ENCODE data around the gene LOXHD1. TPM values are rescaled to one million over a fixed set of nuclear protein-coding genes. Genes with fewer than 3 reads are reported as not detected.

Gene LOXHD1
- total and polyA plus RNA-seq, 10 of the 15 experiments (the other 5 are each of a cell fraction or from before 2014, with no cell fraction given), result not detected

DNA sequence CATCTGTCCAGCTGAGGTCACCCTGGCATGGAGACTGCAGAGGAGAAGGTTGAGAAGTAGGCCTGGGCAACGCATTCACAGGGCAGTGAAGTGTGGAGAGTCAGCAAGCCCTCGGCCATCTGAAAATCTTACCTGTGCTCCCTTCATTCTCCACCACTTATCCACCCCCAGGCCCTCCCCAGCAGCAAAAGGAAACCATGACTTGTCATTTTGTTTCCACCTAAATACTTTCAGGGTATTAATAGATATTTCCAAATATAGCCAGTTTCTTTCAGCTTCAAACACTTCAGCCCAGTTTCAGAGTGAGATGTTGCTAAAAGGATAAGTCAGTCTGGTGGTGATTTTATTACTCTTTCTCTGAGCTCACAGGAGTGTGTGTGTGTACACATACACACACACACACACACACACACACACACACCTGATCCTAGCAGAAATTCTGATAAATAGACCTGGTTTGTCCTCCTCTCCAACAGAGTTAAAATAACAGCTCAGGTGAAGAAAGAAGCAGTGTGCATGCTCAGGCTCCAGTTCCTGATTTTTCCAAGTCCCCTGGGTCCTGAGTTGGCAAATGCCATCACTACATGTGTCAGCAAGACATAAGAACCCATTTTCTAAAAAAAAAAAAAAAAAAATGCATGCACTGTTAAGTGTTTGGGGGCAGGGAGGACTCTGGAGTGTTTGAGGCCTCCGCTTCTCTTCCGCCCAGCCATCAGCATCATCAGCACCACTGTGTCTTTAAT lies 82.8 kb downstream of the LOXHD1 start:
- no peaks in the 10 kb centered on the region; the same call in 2 of the 3 replicates for H3K9me3 ChIP-seq (replicated peaks; ENCODE audit: control insufficient read depth, insufficient read depth, low read length)
- DNase-seq (ENCODE audit: low read depth, low spot score) (peak; percentile 21), FAIRE-seq (peak; percentile 66), ATAC-seq (peak; percentile 48)
- ChIA-PET POLR2A (no interaction called here), RAD21 (ENCODE audit: unreplicated experiment) (no interaction called here), CTCF (no interaction called here), SMC1A (ENCODE audit: uncharacterized antibody, unreplicated experiment) (interaction anchor here (0.6 kb wide), 1 partner anchor 275 kb away, joined by 3 read pairs; no protein-coding TSS in a partner anchor)
- BruUV-seq (replicated peaks), result no TSS peak
- no peak overlapping the region for H3K9ac ChIP-seq (ENCODE audit: control insufficient read depth, insufficient read depth, low read length)
- H3K27me3 ChIP-seq (replicated peaks in 1 of 2; ENCODE audit: control insufficient read depth in 2 of 2, insufficient read depth in 2 of 2, low read length in 1 of 2), result no peaks in the 10 kb centered on the region
- no peaks in the 10 kb centered on the region for H4K20me1 ChIP-seq (ENCODE audit: control insufficient read depth, insufficient read depth)
- peaks cover 16% of the 10 kb centered on the region for H3K4me1 ChIP-seq (ENCODE audit: control insufficient read depth, insufficient read depth, low read length)
- intact Hi-C loops (cut with micrococcal nuclease; ENCODE audit: unreplicated experiment), result no loop called here
- peak overlapping the region; percentile 46; the same call in 1 of the 2 replicates for H3K4me2 ChIP-seq (ENCODE audit: control insufficient read depth, insufficient read depth)
- 56% methylated on average over 4 of the region's 4 CpGs for WGBS (ENCODE audit: insufficient coverage, insufficient replicate concordance, low lambda C conversion rate, missing lambda C conversion rate)
- no peak overlapping the region for H3K4me3 ChIP-seq
- H3K79me2 ChIP-seq (ENCODE audit: control insufficient read depth, insufficient read depth, low read length), result no peaks in the 10 kb centered on the region
- in situ Hi-C loops (cut with MboI), result no loop called here
- no peak overlapping the region for H2AFZ ChIP-seq (ENCODE audit: control insufficient read depth, low read depth, low read length)
- no peaks in the 10 kb centered on the region for H3K36me3 ChIP-seq (ENCODE audit: control insufficient read depth in 2 of 2, insufficient read depth in 2 of 2, low read length in 1 of 2)
- no peak overlapping the region for H3K27ac ChIP-seq (ENCODE audit: control insufficient read depth, insufficient read depth)
- TF ChIP-seq ETV6 (conservative IDR thresholded peaks at IDR 0.05 in 1 of 2, IDR thresholded peaks at IDR 0.05 in 1 of 2; ENCODE audit: borderline replicate concordance in 1 of 2, low read depth in 1 of 2) (no peak), SMARCA5 (IDR thresholded peaks at IDR 0.05) (no peak), RFX5 (IDR thresholded peaks at IDR 0.05; ENCODE audit: low read depth, low read length) (no peak), SRF (IDR thresholded peaks at IDR 0.05; ENCODE audit: low read depth in 2 of 2, low read length in 2 of 2) (peak in 1 of 2 experiments; percentile 66; a peak in 1 of 4 replicates), FOXM1 (IDR thresholded peaks at IDR 0.05; ENCODE audit: low read depth, low read length) (0 out of 2 replicates have a peak, but pooled peaks have one; percentile 20), TAF1 (IDR thresholded peaks at IDR 0.05; ENCODE audit: borderline replicate concordance, low read depth, low read length) (no peak), CBX3 (IDR thresholded peaks at IDR 0.05; ENCODE audit: borderline replicate concordance, low read depth) (no peak), SMAD5 (IDR thresholded peaks at IDR 0.05; ENCODE audit: low read depth) (no peak), RELA (IDR thresholded peaks at IDR 0.05; ENCODE audit: borderline replicate concordance, partially characterized antibody) (no peak)
- TF ChIP-seq, protein P1, sequence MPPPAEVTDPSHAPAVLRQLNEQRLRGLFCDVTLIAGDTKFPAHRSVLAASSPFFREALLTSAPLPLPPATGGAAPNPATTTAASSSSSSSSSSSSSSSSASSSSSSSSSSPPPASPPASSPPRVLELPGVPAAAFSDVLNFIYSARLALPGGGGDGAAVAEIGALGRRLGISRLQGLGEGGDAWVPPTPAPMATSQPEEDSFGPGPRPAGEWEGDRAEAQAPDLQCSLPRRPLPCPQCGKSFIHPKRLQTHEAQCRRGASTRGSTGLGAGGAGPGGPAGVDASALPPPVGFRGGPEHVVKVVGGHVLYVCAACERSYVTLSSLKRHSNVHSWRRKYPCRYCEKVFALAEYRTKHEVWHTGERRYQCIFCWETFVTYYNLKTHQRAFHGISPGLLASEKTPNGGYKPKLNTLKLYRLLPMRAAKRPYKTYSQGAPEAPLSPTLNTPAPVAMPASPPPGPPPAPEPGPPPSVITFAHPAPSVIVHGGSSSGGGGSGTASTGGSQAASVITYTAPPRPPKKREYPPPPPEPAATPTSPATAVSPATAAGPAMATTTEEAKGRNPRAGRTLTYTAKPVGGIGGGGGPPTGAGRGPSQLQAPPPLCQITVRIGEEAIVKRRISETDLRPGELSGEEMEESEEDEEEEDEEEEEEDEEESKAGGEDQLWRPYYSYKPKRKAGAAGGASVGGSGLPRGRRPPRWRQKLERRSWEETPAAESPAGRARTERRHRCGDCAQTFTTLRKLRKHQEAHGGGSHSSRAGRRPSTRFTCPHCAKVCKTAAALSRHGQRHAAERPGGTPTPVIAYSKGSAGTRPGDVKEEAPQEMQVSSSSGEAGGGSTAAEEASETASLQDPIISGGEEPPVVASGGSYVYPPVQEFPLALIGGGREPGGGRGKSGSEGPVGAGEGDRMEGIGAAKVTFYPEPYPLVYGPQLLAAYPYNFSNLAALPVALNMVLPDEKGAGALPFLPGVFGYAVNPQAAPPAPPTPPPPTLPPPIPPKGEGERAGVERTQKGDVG (CRISPR knock-in tag; IDR thresholded peaks at IDR 0.05), result no peak
- TF ChIP-seq, protein P2, sequence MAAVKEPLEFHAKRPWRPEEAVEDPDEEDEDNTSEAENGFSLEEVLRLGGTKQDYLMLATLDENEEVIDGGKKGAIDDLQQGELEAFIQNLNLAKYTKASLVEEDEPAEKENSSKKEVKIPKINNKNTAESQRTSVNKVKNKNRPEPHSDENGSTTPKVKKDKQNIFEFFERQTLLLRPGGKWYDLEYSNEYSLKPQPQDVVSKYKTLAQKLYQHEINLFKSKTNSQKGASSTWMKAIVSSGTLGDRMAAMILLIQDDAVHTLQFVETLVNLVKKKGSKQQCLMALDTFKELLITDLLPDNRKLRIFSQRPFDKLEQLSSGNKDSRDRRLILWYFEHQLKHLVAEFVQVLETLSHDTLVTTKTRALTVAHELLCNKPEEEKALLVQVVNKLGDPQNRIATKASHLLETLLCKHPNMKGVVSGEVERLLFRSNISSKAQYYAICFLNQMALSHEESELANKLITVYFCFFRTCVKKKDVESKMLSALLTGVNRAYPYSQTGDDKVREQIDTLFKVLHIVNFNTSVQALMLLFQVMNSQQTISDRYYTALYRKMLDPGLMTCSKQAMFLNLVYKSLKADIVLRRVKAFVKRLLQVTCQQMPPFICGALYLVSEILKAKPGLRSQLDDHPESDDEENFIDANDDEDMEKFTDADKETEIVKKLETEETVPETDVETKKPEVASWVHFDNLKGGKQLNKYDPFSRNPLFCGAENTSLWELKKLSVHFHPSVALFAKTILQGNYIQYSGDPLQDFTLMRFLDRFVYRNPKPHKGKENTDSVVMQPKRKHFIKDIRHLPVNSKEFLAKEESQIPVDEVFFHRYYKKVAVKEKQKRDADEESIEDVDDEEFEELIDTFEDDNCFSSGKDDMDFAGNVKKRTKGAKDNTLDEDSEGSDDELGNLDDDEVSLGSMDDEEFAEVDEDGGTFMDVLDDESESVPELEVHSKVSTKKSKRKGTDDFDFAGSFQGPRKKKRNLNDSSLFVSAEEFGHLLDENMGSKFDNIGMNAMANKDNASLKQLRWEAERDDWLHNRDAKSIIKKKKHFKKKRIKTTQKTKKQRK (IDR thresholded peaks at IDR 0.05; ENCODE audit: low read depth, low read length), result no peak
- TF ChIP-seq, protein P3, sequence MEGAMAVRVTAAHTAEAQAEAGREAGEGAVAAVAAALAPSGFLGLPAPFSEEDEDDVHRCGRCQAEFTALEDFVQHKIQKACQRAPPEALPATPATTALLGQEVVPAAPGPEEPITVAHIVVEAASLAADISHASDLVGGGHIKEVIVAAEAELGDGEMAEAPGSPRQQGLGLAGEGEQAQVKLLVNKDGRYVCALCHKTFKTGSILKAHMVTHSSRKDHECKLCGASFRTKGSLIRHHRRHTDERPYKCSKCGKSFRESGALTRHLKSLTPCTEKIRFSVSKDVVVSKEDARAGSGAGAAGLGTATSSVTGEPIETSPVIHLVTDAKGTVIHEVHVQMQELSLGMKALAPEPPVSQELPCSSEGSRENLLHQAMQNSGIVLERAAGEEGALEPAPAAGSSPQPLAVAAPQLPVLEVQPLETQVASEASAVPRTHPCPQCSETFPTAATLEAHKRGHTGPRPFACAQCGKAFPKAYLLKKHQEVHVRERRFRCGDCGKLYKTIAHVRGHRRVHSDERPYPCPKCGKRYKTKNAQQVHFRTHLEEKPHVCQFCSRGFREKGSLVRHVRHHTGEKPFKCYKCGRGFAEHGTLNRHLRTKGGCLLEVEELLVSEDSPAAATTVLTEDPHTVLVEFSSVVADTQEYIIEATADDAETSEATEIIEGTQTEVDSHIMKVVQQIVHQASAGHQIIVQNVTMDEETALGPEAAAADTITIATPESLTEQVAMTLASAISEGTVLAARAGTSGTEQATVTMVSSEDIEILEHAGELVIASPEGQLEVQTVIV (IDR thresholded peaks at IDR 0.05; ENCODE audit: borderline replicate concordance, partially characterized antibody), result no peak
- TF ChIP-seq, protein P4, sequence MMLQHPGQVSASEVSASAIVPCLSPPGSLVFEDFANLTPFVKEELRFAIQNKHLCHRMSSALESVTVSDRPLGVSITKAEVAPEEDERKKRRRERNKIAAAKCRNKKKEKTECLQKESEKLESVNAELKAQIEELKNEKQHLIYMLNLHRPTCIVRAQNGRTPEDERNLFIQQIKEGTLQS (IDR thresholded peaks at IDR 0.05; ENCODE audit: borderline replicate concordance, extremely low read depth, low read depth, low read length), result no peak

All from GM12878 (cell line).